HCT116 (cell line): Measurements from ENCODE around the gene QKI. TPM values are rescaled to one million over a fixed set of nuclear protein-coding genes. Genes with fewer than 3 reads are reported as not detected.

ENCODE experiments used
- ATAC-seq: fragments of 200-7000 bp; cut with Tn5 transposase; 2 replicates; pipeline ENCODE4 v1.9.1; 2020; ENCODE audit warnings: mild to moderate bottlenecking, moderate library complexity
- BruUV-seq: library from RNA; stranded (reverse); fragments of 400-500 nt; replicated peaks from 2 replicates; lab custom pipeline; 2021; lab: Mats Ljungman, UMichigan
- CTCF ChIA-PET: fragments of 300-600 bp; sonication (Branson Sonifier 250); formaldehyde crosslinking; loops from one replicate; lab custom pipeline; 2021; ENCODE audit warnings: antibody characterized with exemption; lab: Charles Lee
- POLR2A ChIA-PET: fragments of 300-600, 350-600 bp; sonication (Branson Sonifier 250); formaldehyde crosslinking; loops from one replicate; lab custom pipeline; 2021; ENCODE audit warnings: antibody characterized with exemption; lab: Charles Lee
- RAD21 ChIA-PET, 2 experiments: fragments of 300-600 bp; sonication (Branson Sonifier 250); formaldehyde crosslinking; loops; one replicate each; lab custom pipeline; 2023; ENCODE audit warnings: low total read pairs in 2 of 2; ENCODE audit not compliant: uncharacterized antibody in 2 of 2, unreplicated experiment in 2 of 2, low non-redundant PET in 1 of 2; lab: Charles Lee
- DNase-seq: peaks from one replicate; pipeline ENCODE4 v3.0.0-alpha.2; 2010; ENCODE audit warnings: low read depth, low spot score
- H2AFZ ChIP-seq: fragments of 200-600 bp; shearing (Covaris generic), sonication (generic); 2 replicates; pipeline ENCODE4 v1.6.1; 2017; ENCODE audit warnings: low read depth, mixed run types, mixed read lengths, antibody characterized with exemption, low read length; ENCODE audit not compliant: poor library complexity, severe bottlenecking
- H3K27ac ChIP-seq: 2 replicates; pipeline ENCODE4 v1.5.1; 2012; ENCODE audit warnings: low read depth, low read length
- H3K27me3 ChIP-seq: fragments of 200-600 bp; sonication (generic); 2 replicates; pipeline ENCODE4 v1.6.1; 2016; ENCODE audit warnings: mixed run types, low read length, mixed read lengths; ENCODE audit not compliant: insufficient read depth
- H3K36me3 ChIP-seq, 2 experiments: fragments of 200-500 bp in 1 of 2; fragments of 200-600 bp in 1 of 2; sonication (Bioruptor generic) in 1 of 2; sonication (generic) in 1 of 2; 2 replicates each; pipeline versions ENCODE4 v1.5.1 to v1.6.1; 2014 to 2016; ENCODE audit warnings: low read length in 2 of 2, inconsistent platforms in 1 of 2, mixed read lengths in 1 of 2, mixed run types in 1 of 2; ENCODE audit not compliant: insufficient read depth in 2 of 2, control insufficient read depth in 1 of 2
- H3K4me1 ChIP-seq, 2 experiments: fragments of 200-600 bp in 1 of 2; sonication (generic) in 1 of 2; 2 replicates each; pipeline versions ENCODE4 v1.5.1 to v1.6.1; 2012 to 2017; ENCODE audit warnings: low read length in 2 of 2, inconsistent platforms in 1 of 2, mild to moderate bottlenecking in 1 of 2, mixed read lengths in 1 of 2, mixed run types in 1 of 2, moderate library complexity in 1 of 2; ENCODE audit not compliant: insufficient read depth in 2 of 2, control insufficient read depth in 1 of 2
- H3K4me2 ChIP-seq: fragments of 200-600 bp; sonication (generic); 2 replicates; pipeline ENCODE4 v1.6.1; 2017; ENCODE audit warnings: mixed run types, low read length, mixed read lengths
- H3K4me3 ChIP-seq, 2 experiments: fragments of 200-600 bp in 1 of 2; sonication (generic) in 1 of 2; replicated peaks in 1 of 2; 2 replicates each; pipeline ENCODE4 v1.5.1; 2011 to 2016; ENCODE audit warnings: low read length in 2 of 2, control low read depth in 1 of 2, low read depth in 1 of 2, mild to moderate bottlenecking in 1 of 2, mixed read lengths in 1 of 2, mixed run types in 1 of 2
- H3K79me2 ChIP-seq: fragments of 200-600 bp; sonication (generic); 2 replicates; pipeline ENCODE4 v1.6.1; 2017; ENCODE audit warnings: mild to moderate bottlenecking, mixed run types, low read length, moderate library complexity, mixed read lengths; ENCODE audit not compliant: insufficient read depth
- H3K9ac ChIP-seq: fragments of 200-600 bp; sonication (generic); 2 replicates; pipeline ENCODE4 v1.6.1; 2016; ENCODE audit warnings: low read length, mixed read lengths
- H3K9me2 ChIP-seq: fragments of 200-600 bp; sonication (generic), shearing (Covaris generic); 2 replicates; pipeline ENCODE4 v1.6.1; 2017; ENCODE audit warnings: mixed run types, mild to moderate bottlenecking, moderate library complexity; ENCODE audit not compliant: insufficient read depth
- H3K9me3 ChIP-seq, 2 experiments: fragments of 200-500 bp in 1 of 2; fragments of 200-600 bp in 1 of 2; sonication (Bioruptor generic) in 1 of 2; sonication (generic) in 1 of 2; 2 replicates each; pipeline ENCODE4 v1.6.1; 2014 to 2017; ENCODE audit warnings: low read length in 2 of 2, mixed read lengths in 2 of 2, inconsistent platforms in 1 of 2, low read depth in 1 of 2, mild to moderate bottlenecking in 1 of 2, mixed run types in 1 of 2, moderate library complexity in 1 of 2; ENCODE audit not compliant: control insufficient read depth in 1 of 2, insufficient read depth in 1 of 2
- H4K20me1 ChIP-seq: fragments of 200-600 bp; sonication (generic), shearing (Covaris generic); 2 replicates; pipeline ENCODE4 v1.6.1; 2017; ENCODE audit warnings: mixed run types, mild to moderate bottlenecking, moderate library complexity; ENCODE audit not compliant: insufficient read depth
- CBX3 ChIP-seq: IDR thresholded peaks from 2 replicates; pipeline ENCODE4 v1.6.1; 2012; ENCODE audit warnings: low read depth
- CEBPB ChIP-seq: IDR thresholded peaks from 2 replicates; pipeline ENCODE4 v1.6.1; 2012; ENCODE audit warnings: low read depth
- EGR1 ChIP-seq: IDR thresholded peaks from 2 replicates; pipeline ENCODE4 v1.6.1; 2012; ENCODE audit warnings: low read depth
- ELF1 ChIP-seq: IDR thresholded peaks from 2 replicates; pipeline ENCODE4 v1.6.1; 2012; ENCODE audit warnings: low read depth, borderline replicate concordance
- JUND ChIP-seq: IDR thresholded peaks from 2 replicates; pipeline ENCODE4 v1.6.1; 2012
- POLR2A ChIP-seq: IDR thresholded peaks from 2 replicates; pipeline ENCODE4 v1.7.0; 2011; ENCODE audit warnings: borderline replicate concordance; ENCODE audit not compliant: insufficient read depth, insufficient read length; ENCODE audit errors: extremely low read depth
- POLR2AphosphoS5 ChIP-seq: IDR thresholded peaks from 2 replicates; pipeline ENCODE4 v1.6.1; 2011; ENCODE audit warnings: mild to moderate bottlenecking, low read depth, low read length, moderate library complexity
- SIN3A ChIP-seq: IDR thresholded peaks from 2 replicates; pipeline ENCODE4 v1.6.1; 2012; ENCODE audit warnings: low read depth
- SRF ChIP-seq: IDR thresholded peaks from 2 replicates; pipeline ENCODE4 v1.6.1; 2012; ENCODE audit warnings: low read depth
- TCF7L2 ChIP-seq: IDR thresholded peaks from 2 replicates; pipeline ENCODE4 v1.7.0; 2011; ENCODE audit warnings: borderline replicate concordance, inconsistent platforms; ENCODE audit not compliant: insufficient read depth, insufficient read length; ENCODE audit errors: extremely low read depth
- YY1 ChIP-seq: IDR thresholded peaks from 2 replicates; pipeline ENCODE4 v1.6.1; 2011; ENCODE audit warnings: low read length, low read depth, moderate library complexity, mild to moderate bottlenecking; ENCODE audit not compliant: insufficient replicate concordance; ENCODE audit errors: extremely low read depth
- ZFX ChIP-seq: fragments of 450-650 bp; IDR thresholded peaks from 2 replicates; pipeline ENCODE4 v1.6.1; 2017
- intact Hi-C: fragments of 100-400 bp; cut with micrococcal nuclease; formaldehyde crosslinking; loops from 2 replicates; pipeline ENCODE4 v1.10.0; 2022
- total RNA-seq: library from RNA; stranded (reverse); gene quantifications from one replicate; pipeline ENCODE4 v1.2.1, GENCODE V29; 2021; ENCODE audit not compliant: unreplicated experiment
- TF ChIP-seq, protein P1 (sequence below): IDR thresholded peaks from 2 replicates; pipeline ENCODE4 v1.6.1; 2012; ENCODE audit warnings: low read depth
- TF ChIP-seq, protein P2 (sequence below): IDR thresholded peaks from 2 replicates; pipeline ENCODE4 v1.6.1; 2012
- TF ChIP-seq, protein P3 (sequence below), 3 experiments: fragments of 200-600 bp in 1 of 3; sonication (generic) in 1 of 3; IDR thresholded peaks in 2 of 3; conservative IDR thresholded peaks in 1 of 3; 2 replicates each; pipeline ENCODE4 v1.5.1; 2012 to 2017; ENCODE audit warnings: low read depth in 2 of 3, low read length in 2 of 3, antibody characterized with exemption in 1 of 3, borderline replicate concordance in 1 of 3, control low read depth in 1 of 3, mild to moderate bottlenecking in 1 of 3, mixed read lengths in 1 of 3, mixed run types in 1 of 3, moderate library complexity in 1 of 3; ENCODE audit not compliant: insufficient read depth in 1 of 3

The QKI gene
- total RNA-seq, 1 experiment from 2014 or later, result 35.3 TPM

DNA sequence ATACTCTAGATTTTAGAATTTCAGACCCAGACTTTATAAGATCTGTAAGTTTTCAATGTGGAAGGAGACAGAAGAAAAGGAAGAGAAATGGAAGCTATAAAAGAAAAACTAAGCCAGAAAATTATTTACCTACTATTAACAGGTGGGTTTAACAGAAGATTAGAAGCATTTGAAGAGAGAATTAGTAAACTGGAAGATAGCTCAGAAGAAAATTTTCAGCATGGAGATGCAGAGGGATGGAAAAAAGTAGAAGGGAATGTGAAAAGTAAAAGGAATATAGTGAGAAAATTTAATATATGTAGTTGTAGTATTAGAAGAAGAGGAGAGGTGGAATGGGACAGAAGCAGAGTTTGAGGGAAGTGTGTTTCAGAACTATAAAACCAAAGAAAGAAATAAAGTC is 56.1 kb downstream of the QKI start:
- Histone ChIP-seq H3K27me3 (no peaks in the 10 kb centered on the region), H3K4me3 (no peak overlapping the region), H3K27ac (no peak overlapping the region), H2AFZ (no peak overlapping the region), H4K20me1 (no peaks in the 10 kb centered on the region), H3K9me2 (no peaks in the 10 kb centered on the region), H3K4me2 (no peak overlapping the region), H3K36me3 (no peaks in the 10 kb centered on the region), H3K4me1 (no peaks in the 10 kb centered on the region), H3K9ac (no peak overlapping the region), H3K9me3 (peaks cover 0 to 5% of the 10 kb centered on the region in 2 experiments; a peak in 1 of 4 replicates), H3K79me2 (peaks cover 12% of the 10 kb centered on the region; the same call in 1 of the 2 replicates)
- intact Hi-C loops, result no loop called here
- CTCF ChIA-PET, result no interaction called here
- DNase-seq (no peak), ATAC-seq (no peak)
- no TSS peak for BruUV-seq
- TF ChIP-seq JUND (no peak), YY1 (no peak), POLR2AphosphoS5 (no peak), ZFX (no peak), ELF1 (no peak), POLR2A (no peak), CBX3 (no peak), TCF7L2 (no peak), CEBPB (no peak), SRF (no peak), EGR1 (no peak), SIN3A (no peak)
- TF ChIP-seq, protein P1, sequence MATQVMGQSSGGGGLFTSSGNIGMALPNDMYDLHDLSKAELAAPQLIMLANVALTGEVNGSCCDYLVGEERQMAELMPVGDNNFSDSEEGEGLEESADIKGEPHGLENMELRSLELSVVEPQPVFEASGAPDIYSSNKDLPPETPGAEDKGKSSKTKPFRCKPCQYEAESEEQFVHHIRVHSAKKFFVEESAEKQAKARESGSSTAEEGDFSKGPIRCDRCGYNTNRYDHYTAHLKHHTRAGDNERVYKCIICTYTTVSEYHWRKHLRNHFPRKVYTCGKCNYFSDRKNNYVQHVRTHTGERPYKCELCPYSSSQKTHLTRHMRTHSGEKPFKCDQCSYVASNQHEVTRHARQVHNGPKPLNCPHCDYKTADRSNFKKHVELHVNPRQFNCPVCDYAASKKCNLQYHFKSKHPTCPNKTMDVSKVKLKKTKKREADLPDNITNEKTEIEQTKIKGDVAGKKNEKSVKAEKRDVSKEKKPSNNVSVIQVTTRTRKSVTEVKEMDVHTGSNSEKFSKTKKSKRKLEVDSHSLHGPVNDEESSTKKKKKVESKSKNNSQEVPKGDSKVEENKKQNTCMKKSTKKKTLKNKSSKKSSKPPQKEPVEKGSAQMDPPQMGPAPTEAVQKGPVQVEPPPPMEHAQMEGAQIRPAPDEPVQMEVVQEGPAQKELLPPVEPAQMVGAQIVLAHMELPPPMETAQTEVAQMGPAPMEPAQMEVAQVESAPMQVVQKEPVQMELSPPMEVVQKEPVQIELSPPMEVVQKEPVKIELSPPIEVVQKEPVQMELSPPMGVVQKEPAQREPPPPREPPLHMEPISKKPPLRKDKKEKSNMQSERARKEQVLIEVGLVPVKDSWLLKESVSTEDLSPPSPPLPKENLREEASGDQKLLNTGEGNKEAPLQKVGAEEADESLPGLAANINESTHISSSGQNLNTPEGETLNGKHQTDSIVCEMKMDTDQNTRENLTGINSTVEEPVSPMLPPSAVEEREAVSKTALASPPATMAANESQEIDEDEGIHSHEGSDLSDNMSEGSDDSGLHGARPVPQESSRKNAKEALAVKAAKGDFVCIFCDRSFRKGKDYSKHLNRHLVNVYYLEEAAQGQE, result no peak
- TF ChIP-seq, protein P2, sequence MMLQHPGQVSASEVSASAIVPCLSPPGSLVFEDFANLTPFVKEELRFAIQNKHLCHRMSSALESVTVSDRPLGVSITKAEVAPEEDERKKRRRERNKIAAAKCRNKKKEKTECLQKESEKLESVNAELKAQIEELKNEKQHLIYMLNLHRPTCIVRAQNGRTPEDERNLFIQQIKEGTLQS, result no peak
- TF ChIP-seq, protein P3, sequence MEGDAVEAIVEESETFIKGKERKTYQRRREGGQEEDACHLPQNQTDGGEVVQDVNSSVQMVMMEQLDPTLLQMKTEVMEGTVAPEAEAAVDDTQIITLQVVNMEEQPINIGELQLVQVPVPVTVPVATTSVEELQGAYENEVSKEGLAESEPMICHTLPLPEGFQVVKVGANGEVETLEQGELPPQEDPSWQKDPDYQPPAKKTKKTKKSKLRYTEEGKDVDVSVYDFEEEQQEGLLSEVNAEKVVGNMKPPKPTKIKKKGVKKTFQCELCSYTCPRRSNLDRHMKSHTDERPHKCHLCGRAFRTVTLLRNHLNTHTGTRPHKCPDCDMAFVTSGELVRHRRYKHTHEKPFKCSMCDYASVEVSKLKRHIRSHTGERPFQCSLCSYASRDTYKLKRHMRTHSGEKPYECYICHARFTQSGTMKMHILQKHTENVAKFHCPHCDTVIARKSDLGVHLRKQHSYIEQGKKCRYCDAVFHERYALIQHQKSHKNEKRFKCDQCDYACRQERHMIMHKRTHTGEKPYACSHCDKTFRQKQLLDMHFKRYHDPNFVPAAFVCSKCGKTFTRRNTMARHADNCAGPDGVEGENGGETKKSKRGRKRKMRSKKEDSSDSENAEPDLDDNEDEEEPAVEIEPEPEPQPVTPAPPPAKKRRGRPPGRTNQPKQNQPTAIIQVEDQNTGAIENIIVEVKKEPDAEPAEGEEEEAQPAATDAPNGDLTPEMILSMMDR (IDR thresholded peaks at IDR 0.05 in 2 of 3, conservative IDR thresholded peaks at IDR 0.05 in 1 of 3; ENCODE audit: borderline replicate concordance in 1 of 3, insufficient read depth in 1 of 3, low read depth in 2 of 3, low read length in 2 of 3), result no peak
- RAD21 ChIA-PET, result no interaction called here
- POLR2A ChIA-PET, result no interaction called here
